HEK293 (cell line): ENCODE measurements around the gene ARHGAP23.

ENCODE experiments used
- REPIN1 ChIP-seq: fragments of 450-650 bp; formaldehyde crosslinking; IDR thresholded peaks from 2 replicates; pipeline ENCODE4 v1.5.1; 2017; ENCODE audit warnings: missing biosample characterization, missing genetic modification characterization, low read depth
- ZNF23 ChIP-seq: fragments of 450-650 bp; formaldehyde crosslinking; IDR thresholded peaks from 2 replicates; pipeline ENCODE4 v1.5.1; 2016; ENCODE audit warnings: missing biosample characterization, missing genetic modification characterization, borderline replicate concordance
- ZSCAN23 ChIP-seq: fragments of 450-650 bp; formaldehyde crosslinking; IDR thresholded peaks from 2 replicates; pipeline ENCODE4 v1.5.1; 2016; ENCODE audit warnings: missing biosample characterization, missing genetic modification characterization

DNA sequence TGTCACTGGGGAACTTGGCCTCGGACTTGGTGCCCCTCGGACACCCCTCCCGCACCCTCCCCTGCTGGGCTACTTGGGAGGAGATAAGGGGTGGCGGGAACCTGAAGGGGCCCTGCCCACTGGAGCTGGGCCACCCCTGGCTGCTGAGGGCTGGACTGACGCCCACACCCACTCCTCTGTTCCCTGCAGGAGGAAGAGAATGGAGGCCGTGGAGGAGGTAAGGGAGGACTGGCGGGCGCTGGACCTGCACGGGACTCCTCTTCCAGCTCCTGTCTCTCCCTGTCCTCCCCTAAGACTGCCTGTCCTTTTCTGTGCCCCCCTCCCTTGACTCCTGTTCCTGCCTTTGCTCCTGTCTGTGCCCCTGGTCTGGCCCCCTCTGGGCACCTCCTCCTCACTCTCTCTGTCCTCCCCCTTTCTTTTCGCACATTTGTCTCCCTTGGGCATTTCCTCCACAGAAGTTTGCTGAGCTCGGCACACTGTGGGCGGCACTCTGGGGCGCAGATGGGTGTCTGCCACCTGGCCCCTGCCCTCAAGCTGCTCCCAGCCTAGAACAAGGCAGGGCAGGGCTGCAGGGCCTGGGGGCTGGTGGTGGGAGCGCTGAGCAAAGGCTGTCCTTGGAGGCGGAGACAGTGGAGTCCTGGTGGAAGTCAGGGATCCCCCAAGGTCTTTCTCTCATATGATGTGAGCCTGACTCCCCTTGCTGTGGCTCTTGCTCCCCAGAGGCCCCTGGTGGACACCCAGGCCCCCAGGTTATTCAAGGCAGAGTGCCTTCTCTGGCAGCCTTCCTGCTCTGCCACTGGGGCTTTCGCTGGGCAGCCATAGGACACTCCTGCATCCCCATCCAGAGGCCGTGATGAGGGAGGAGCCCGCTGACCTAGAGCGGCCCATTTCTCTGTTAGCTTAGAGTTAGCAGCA is 32.7 kb downstream of the ARHGAP23 start:
- TF ChIP-seq ZNF23 (tag by site-specific recombination), result no peak
- no peak for TF ChIP-seq REPIN1 (tag by site-specific recombination)
- TF ChIP-seq ZSCAN23 (tag by site-specific recombination), result no peak
